ENCODE measurements around the gene NAALADL2.
A peak's percentile ranks its signal among the peaks of the same experiment; 100 is the strongest.
"Not testable (repeated sequence)": the region's sequence is repeated elsewhere in the genome, so short reads cannot be mapped to it uniquely, and the experiment has no call there.

The NAALADL2 gene

GRCh38 chr3:175485436-175485835 lies 626.3 kb downstream of the NAALADL2 start:
- no peak for DNase-seq (ENCODE audit: low read depth in 1 of 2, low spot score in 1 of 2)
- in situ Hi-C loops (cut with HindIII; ENCODE audit: low pct_unique_long_range_greater_than_20kb, low sequenced_read_pairs), result no loop called here
- no peak for TF ChIP-seq JUND (IDR thresholded peaks at IDR 0.05; ENCODE audit: low read depth)

- TF ChIP-seq JUND (IDR thresholded peaks at IDR 0.05; ENCODE audit: low read depth), result no peak
- in situ Hi-C loops (cut with HindIII; ENCODE audit: low pct_unique_long_range_greater_than_20kb, low sequenced_read_pairs), result no loop called here
- no peak for DNase-seq (ENCODE audit: low read depth in 1 of 2, low spot score in 1 of 2)
These were observed 627.1 kb downstream of the NAALADL2 start for GRCh38 chr3:175486255-175486654.

DNA sequence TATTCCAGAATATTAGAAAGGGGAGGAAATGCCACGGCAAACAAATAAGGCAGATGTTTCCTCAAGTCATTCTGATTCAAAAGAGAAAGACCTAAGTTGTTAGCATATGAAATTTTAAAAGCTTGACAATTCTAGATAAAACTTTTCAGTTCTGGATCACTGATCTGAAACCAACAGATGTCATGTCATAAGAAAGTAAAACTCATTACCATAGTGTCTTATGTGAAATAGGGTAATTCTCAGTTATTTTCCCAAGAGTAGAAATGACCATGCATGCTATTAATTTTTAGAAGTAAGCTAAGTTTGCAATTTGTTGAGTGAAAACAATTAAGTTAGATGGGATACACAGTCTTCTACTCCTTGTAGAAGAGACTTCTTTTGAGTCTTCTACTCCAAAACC lies 630.3 kb downstream of the NAALADL2 start:
- in situ Hi-C loops (cut with HindIII; ENCODE audit: low pct_unique_long_range_greater_than_20kb, low sequenced_read_pairs), result no loop called here
- DNase-seq (ENCODE audit: low read depth in 1 of 2, low spot score in 1 of 2), result no peak
- TF ChIP-seq JUND (IDR thresholded peaks at IDR 0.05; ENCODE audit: low read depth), result no peak

DNA sequence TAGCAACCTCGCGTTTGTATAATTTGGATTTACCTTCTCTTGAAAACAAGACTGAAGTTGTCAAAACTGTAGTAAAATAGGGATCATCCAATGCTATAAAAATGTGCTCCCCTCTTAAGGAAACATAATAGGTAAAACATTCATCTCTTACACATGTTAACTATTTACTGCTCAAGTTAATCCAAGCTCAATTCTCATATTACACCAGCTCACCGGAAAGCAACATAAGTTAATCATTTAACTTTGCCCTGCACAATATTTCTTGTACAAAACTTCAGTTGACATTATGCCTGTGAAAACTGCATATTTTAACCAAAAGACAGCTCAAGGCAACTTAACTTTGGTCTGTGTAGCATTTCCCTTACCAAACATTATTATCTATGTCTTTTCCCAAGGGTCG lies 634.2 kb downstream of the NAALADL2 start:
- in situ Hi-C loops (cut with HindIII; ENCODE audit: low pct_unique_long_range_greater_than_20kb, low sequenced_read_pairs), result no loop called here
- TF ChIP-seq JUND (IDR thresholded peaks at IDR 0.05; ENCODE audit: low read depth), result no peak
- DNase-seq (ENCODE audit: low read depth in 1 of 2, low spot score in 1 of 2), result no peak

- no peak for TF ChIP-seq JUND (IDR thresholded peaks at IDR 0.05; ENCODE audit: low read depth)
- DNase-seq (ENCODE audit: low read depth in 1 of 2, low spot score in 1 of 2), result no peak
- in situ Hi-C loops (cut with HindIII; ENCODE audit: low pct_unique_long_range_greater_than_20kb, low sequenced_read_pairs), result no loop called here
These were observed 636.2 kb downstream of the NAALADL2 start for GRCh38 chr3:175495331-175495730.

DNA sequence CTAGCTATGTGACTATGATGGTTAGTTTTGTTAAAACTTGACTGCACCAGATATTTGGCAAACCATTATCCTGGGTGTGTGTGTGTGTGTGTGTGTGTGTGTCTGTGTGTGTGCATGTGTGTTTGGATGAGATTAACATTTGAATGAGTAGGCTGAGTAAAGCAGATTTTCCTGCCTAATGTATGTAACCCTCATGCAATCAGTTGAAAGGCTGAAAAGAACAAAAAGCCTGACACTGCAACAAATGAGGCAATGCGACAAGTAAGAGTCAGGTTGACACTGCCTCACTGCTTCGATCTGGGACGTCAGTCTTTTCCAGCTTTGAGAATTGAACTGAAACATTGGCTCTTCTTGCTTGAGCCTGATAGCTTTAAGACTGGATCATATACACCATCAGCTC lies 643.0 kb downstream of the NAALADL2 start:
- TF ChIP-seq JUND (IDR thresholded peaks at IDR 0.05; ENCODE audit: low read depth), result no peak

DNA sequence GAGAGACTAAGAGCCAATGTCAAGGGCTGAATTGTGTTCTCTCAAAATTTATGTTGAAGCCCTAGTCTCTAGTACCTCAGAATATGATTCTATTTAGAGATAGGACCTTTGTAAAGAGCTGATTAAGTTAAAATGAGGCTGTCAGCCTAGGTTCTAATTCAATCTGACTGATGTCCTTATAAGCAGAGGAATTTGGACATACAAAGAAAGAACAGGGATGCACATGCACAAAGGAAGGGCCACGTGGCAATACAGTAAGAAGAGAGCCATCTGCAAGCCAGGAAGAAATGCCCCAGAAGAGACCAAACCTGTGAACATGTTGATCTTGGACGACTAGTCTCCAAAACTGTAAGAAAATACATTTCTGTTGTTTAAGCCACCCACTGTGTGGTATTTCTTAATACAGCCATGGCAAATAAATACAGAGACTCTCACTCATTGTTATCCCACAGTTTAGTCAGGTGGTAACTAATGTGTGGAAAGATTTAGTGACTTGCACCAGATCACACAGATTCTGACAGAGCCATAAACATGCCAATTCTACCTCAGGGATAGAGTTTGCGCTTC lies 652.2 kb downstream of the NAALADL2 start:
- TF ChIP-seq JUND (IDR thresholded peaks at IDR 0.05; ENCODE audit: low read depth), result no peak
- no peak for DNase-seq (ENCODE audit: low read depth in 1 of 2, low spot score in 1 of 2)
- in situ Hi-C loops (cut with HindIII; ENCODE audit: low pct_unique_long_range_greater_than_20kb, low sequenced_read_pairs), result no loop called here

More for the DNA sequence above, 643.0 kb downstream of the NAALADL2 start:
- no peak for DNase-seq (ENCODE audit: low read depth in 1 of 2, low spot score in 1 of 2)
- in situ Hi-C loops (cut with HindIII; ENCODE audit: low pct_unique_long_range_greater_than_20kb, low sequenced_read_pairs), result no loop called here

DNA sequence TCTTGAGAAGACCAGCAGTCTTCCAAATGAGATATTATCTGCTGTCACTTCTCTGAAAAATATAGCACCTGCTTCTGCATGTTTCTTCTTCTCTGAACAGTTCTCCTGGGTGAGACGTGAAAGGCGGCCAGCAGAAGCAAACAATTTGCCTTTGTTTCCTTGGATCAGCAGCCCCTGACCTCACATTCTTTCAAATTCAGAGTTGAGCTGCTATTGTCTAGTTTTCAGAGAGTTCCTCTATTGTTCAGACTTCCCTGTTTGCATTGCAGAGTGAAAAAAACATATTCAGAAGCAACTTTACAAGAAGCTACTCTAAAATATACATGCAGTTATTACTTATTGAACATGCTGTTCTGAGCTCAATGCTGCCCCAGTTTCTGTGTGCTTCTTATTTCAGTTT lies 653.6 kb downstream of the NAALADL2 start:
- peak in 1 of 2 experiments; percentile 31 for DNase-seq (ENCODE audit: low read depth in 1 of 2, low spot score in 1 of 2)
- in situ Hi-C loops (cut with HindIII; ENCODE audit: low pct_unique_long_range_greater_than_20kb, low sequenced_read_pairs), result no loop called here
- TF ChIP-seq JUND (IDR thresholded peaks at IDR 0.05; ENCODE audit: low read depth), result no peak

DNA sequence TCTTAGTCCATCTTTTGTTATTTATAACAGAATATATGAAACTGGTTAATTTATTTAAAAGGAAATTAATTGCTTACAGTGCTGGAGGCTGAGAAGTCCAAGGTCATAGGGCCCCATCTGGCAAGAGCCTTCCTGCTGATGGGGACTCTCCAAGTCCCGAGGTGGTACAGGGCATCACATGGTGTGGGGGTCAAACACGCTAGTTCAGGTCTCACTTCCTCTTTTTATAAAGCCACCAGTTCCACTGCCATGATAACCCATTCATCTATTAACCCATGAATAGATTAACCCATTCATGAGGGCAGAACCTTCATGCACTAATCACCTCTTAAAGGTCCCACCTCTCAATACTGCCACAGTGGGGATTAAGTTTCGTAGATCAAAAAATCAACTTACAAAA lies 659.3 kb downstream of the NAALADL2 start:
- in situ Hi-C loops (cut with HindIII; ENCODE audit: low pct_unique_long_range_greater_than_20kb, low sequenced_read_pairs), result no loop called here
- no peak for TF ChIP-seq JUND (IDR thresholded peaks at IDR 0.05; ENCODE audit: low read depth)
- no peak for DNase-seq (ENCODE audit: low read depth in 1 of 2, low spot score in 1 of 2)

- no peak for TF ChIP-seq JUND (IDR thresholded peaks at IDR 0.05; ENCODE audit: low read depth)
- DNase-seq (ENCODE audit: low read depth in 1 of 2, low spot score in 1 of 2), result no peak
- in situ Hi-C loops (cut with HindIII; ENCODE audit: low pct_unique_long_range_greater_than_20kb, low sequenced_read_pairs), result no loop called here
These were observed 662.3 kb downstream of the NAALADL2 start for GRCh38 chr3:175521406-175521805.

DNA sequence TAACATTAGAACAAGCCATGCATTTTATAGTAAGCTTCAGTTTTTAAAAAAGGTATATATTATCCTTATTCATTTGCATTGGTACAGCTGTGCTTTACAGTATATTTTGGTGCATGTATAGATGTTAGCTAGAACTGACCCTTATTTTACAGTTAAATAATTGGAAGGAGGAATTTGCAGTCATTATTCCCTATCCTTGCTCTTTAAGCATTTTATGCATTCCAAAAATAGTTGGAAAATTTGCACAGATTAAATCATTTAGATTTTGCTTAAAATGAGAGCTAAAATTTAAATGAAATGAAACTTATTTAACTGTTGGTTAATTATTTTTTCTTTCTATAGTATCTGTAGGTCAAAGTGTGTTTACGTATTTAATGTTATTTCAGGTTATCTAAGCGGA lies 667.1 kb downstream of the NAALADL2 start:
- no peak for DNase-seq (ENCODE audit: low read depth in 1 of 2, low spot score in 1 of 2)
- in situ Hi-C loops (cut with HindIII; ENCODE audit: low pct_unique_long_range_greater_than_20kb, low sequenced_read_pairs), result no loop called here
- no peak for TF ChIP-seq JUND (IDR thresholded peaks at IDR 0.05; ENCODE audit: low read depth)

DNA sequence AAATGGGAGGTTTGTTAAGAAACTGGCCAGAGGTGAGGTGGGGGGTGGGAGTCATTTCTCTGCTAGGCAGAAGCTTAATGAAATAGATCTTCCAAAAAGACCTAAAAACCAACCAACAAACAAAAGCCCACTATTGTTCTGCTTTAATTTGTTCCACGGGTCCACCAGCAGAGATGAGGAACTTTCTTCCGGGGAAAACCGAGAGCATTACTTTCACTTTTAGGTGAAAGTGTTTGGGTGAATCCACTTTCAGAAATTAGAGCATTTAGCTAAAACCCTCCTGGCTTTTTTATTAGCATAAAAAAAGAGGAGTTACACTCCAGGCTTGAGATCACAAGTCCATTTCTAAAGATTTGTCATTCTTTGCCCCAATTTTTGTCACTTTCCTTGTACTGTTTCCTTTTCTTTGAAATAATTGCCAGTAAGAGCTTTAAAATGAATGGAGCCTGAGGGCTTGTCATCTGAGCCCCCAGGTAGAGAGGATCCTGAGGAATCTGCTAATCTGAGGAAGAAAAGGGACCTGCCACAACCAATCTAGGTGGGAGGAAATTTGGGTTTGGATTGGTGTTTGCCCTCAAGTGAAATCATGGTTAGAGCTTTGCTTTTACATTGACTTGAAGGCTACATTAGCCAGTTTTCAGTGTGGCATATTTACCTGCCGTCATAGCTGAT lies 667.6 kb downstream of the NAALADL2 start:
- in situ Hi-C loops (cut with HindIII; ENCODE audit: low pct_unique_long_range_greater_than_20kb, low sequenced_read_pairs), result no loop called here
- peak; percentile 45 to 53 for DNase-seq (ENCODE audit: low read depth in 1 of 2, low spot score in 1 of 2)
- no peak for TF ChIP-seq JUND (IDR thresholded peaks at IDR 0.05; ENCODE audit: low read depth)

GRCh38 chr3:175528693-175529092 lies 669.6 kb downstream of the NAALADL2 start:
- DNase-seq (ENCODE audit: low read depth in 1 of 2, low spot score in 1 of 2); in situ Hi-C loops (cut with HindIII; ENCODE audit: low pct_unique_long_range_greater_than_20kb, low sequenced_read_pairs): not testable (repeated sequence)

DNA sequence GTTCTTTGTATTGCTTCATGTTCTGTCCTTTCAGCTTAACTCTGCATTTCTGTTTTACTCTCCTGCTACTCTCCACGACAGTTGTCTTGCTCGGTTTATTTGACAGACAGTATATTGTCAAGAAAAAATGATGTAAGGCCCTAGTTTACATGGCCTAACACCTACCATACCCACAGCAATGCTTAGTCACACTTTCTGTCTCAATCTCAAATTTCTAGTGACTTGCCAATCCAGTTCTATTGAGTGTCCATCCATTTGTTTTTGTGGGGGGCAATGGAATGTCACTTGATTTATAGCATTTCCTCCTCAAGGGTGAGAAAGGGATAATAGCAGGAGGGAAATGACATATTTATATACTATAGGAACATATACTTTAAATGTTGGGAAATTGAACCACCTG lies 676.2 kb downstream of the NAALADL2 start:
- no peak for TF ChIP-seq JUND (IDR thresholded peaks at IDR 0.05; ENCODE audit: low read depth)
- peak in 1 of 2 experiments; percentile 35 for DNase-seq (ENCODE audit: low read depth in 1 of 2, low spot score in 1 of 2)
- in situ Hi-C loops (cut with HindIII; ENCODE audit: low pct_unique_long_range_greater_than_20kb, low sequenced_read_pairs), result no loop called here
